Renal pelvis (tissue), 4 donors: Measurements from ENCODE around the gene R3HDM1. TPM values are rescaled to one million over a fixed set of nuclear protein-coding genes. Genes with fewer than 3 reads are reported as not detected.
"Not testable (repeated sequence)": the region's sequence is repeated elsewhere in the genome, so short reads cannot be mapped to it uniquely, and the experiment has no call there.

Source experiments
- DNase-seq: peaks from one replicate; pipeline ENCODE4 v3.0.0-alpha.2; 2013
- polyA plus RNA-seq, 3 donors: library from polyadenylated mRNA; unstranded; fragments of 120-200 nt; gene quantifications; one replicate each; pipeline ENCODE4 v1.2.1, GENCODE V29; 2013; ENCODE audit not compliant: insufficient read length in 3 of 3

Gene R3HDM1
- polyA plus RNA-seq, 3 donors, result 34.2 to 39.6 (median 34.4) TPM

DNA sequence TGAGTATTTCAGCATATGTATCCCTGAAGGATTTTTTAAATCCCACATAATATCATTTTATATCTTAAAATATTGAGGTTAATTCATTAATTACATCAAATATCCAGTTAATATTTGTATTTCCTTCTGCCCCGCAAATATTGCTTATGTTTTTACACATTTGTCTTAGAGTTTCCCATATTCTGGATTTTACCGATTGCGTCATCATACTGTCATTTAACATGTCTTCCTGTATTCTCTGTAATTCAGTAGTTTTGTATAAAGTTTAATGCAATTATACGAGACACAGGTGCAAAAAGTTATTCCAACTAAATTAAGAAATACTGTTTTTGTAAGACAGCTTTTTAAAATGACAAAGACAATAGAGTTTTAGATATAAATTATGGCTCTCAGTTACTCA, 176.9 kb downstream of the R3HDM1 start:
- no peak for DNase-seq

DNA sequence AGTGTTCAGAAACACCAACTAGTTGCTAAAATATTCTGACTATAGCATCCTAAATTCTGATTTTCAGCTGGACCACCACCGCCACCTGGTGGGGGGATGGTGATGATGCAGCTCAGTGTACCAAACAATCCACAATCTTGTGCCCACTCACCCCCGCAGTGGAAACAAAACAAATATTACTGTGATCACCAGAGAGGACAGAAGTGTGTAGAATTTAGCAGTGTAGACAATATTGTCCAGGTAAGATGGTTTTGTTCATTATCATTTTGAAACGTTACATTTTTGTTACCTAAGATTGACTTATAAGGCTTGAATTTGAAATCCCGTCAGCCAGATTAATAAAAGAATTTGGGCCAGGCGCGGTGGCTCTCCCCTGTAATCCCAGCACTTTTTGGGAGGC, 178.7 kb downstream of the R3HDM1 start:
- DNase-seq, result peak; percentile 34

DNA sequence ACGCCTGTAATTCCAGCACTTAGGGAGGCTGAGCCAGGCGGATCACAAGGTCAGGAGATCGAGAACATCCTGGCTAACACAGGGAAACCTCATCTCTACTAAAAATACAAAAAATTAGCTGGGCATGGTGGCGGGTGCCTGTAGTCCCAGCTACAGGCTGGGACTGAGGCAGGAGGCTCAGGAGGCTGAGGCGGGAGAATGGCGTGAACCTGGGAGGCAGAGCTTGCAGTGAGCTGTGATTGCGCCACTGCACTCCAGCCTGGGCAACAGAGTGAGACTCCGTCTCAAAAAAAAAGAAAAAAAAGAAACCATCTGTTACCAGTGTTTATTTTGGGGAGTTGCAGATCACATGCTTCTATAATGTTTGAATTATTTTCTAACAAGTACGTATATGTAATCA, 183.8 kb downstream of the R3HDM1 start:
- not testable (repeated sequence) for DNase-seq

- no peak for DNase-seq
Measured at GRCh38 chr2:135728064-135728743, 196.9 kb downstream of the R3HDM1 start.

DNA sequence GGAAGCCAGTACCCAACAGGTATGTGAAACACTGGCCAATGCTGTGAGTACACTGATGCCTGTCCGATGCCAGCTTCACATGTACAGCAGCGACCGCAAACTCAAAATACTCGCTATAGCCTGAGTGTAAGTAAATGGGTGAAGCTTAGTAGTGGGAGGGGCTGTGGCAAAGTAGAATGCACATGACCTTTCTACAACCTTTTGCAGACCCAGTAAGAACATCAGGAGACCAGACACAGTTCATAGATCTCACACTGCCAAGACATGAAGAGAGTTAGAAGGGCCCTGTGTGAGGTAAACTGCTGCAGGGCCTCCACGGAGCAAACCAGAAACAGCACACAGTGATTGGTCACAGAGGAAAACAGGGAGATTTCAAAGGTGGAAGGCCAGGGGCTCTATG, 201.3 kb downstream of the R3HDM1 start:
- DNase-seq, result no peak

DNA sequence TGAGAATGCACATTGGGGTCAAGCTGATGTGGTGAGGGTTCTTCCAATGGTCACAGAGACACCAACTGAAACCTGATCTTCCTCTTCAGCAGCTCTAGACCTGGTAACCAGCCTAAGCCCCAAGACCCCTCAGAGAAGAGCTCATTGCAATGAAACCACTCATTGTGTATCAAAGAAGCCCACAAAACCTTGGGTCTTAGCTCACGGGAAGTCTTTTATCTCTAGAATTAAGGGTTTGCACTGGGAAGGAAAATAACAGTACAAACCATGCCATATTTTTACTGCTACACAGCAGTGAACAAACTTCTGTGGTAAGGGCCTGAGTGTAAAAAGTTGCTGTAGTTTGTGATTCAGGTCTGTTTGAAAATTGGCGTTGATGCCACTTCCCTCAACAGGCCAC, 201.8 kb downstream of the R3HDM1 start:
- DNase-seq, result no peak

- no peak for DNase-seq
Measured at GRCh38 chr2:135736546-135736945, 205.3 kb downstream of the R3HDM1 start.

- DNase-seq, result no peak
Measured at GRCh38 chr2:135740206-135740605, 208.9 kb downstream of the R3HDM1 start.

GRCh38 chr2:135741043-135741394, 209.7 kb downstream of the R3HDM1 start:
- DNase-seq, result no peak

- DNase-seq, result peak; percentile 98
Measured at GRCh38 chr2:135741395-135742324, 210.4 kb downstream of the R3HDM1 start, which contains the start of gene UBXN4. TSS of gene UBXN4 (plus strand) at chr2:135741855. CDS start at chr2:135741930, 75 bp downstream.

GRCh38 chr2:135742325-135742757, 211.1 kb downstream of the R3HDM1 start:
- peak; percentile 65 for DNase-seq

DNA sequence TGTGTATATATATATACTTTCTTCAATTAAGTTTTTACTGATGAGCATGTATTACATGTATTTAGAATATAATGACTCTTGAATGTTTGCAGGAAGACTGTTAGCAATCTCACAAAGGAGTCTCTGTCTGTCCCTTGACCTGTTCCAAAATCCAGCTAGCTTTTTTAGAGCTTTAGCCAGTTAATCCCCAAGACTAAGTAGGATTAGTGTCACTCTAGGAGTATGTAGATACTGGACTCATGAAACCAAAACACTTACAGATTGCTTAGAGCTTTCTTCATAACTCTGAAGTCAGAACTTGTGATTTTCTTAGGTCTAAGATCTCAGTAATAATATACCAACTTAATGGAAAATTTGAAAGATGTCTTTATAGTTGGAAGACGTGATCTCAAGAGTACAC, 212.6 kb downstream of the R3HDM1 start:
- DNase-seq, result no peak

GRCh38 chr2:135744760-135745314, 213.6 kb downstream of the R3HDM1 start:
- DNase-seq, result no peak

- DNase-seq, result no peak
Measured at GRCh38 chr2:135745545-135745944, 214.3 kb downstream of the R3HDM1 start.

DNA sequence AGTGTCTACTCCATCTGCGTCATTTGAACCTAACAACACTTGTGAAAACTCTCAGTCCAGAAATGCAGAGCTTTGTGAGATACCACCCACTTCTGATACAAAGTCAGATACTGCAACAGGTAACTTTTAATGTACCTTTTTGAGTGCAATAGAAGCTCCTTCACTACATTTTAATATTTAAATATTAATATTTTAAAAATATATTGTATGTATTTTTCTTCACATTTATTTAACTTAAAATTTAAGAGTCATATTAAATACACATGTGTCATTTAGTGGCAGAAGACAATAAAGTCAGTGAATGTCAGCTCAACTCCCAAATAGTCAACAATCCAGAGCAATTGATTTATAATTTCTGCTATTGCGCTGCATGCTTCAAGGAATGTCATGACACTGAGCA, 224.3 kb downstream of the R3HDM1 start:
- DNase-seq, result no peak

DNA sequence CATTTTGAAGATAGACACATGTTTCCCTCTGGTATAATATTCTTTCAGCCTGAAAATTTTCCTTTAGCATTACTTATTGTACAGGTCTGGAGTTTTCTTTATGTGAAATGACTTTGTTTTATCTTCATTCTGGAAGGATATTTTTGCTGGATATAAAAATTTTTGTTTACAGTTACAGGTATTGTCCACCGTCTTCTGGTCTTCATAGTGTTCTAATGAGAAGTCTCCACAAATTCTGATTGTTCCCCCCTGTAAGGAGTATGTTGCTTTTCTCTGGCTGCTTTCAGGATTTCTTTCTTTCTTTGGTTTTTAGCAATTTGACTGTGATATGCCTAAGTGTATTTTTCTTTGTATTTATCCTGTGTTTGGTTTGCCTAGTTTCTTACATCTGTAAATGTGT, 225.4 kb downstream of the R3HDM1 start:
- no peak for DNase-seq

DNA sequence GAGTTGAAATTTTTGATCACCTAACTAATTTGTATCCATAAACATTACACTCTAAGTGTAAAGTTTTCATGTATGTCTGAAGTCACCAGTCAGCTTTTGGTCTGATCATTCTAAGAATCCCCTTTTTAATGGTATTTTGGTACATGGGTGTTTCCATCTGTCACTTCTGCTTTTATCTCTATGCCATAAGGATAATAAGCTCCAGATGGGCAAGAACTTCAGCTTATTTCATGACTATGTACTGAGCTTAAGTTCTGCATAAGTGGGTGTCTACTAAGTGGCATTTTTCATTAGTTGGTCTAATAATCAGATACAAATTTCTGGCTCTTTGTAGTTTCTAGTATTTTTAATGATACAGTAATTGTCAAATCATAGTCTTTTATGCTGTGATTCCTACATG, 230.7 kb downstream of the R3HDM1 start:
- DNase-seq, result no peak

DNA sequence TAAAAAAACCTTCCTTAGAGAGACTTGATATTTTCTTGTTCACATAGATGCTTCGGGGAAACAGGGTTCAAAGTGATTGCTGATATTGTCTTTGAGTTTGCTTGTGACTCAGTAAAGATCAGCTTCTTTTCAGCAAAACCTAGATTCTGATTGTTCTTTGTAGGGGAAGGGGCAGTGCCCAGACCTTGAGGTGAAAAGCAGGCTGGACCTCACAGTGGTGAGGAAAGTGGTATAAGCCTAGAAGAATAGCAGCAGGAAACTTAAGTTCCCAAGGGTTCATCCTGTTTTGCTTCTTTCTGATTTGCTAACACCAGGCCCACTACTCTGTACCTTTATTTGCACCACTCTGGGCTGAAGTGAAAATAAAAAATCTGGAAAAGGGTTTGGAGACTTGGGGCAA, 231.2 kb downstream of the R3HDM1 start:
- DNase-seq, result no peak

- DNase-seq, result no peak
Measured at GRCh38 chr2:135768863-135769262, 237.6 kb downstream of the R3HDM1 start.

DNA sequence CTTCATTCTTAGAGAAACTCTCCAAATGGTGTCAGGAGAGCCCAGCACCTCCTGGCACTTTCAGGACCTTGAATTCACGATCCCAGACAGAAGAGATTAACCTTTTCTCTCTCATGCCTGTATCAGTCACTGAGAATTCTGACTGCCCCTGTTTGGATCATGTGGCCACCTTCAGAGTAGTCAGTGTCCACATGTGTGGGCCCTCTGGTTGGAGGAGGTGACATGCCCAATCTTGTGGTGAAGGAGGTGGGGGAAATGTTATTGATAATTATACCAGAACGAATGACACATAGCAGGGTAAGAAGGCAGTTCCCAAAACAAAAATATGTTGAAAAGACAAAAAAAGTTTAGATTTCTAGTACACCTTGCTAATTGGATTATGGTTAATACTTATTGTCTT, 242.0 kb downstream of the R3HDM1 start:
- DNase-seq, result no peak

- DNase-seq, result no peak
Measured at GRCh38 chr2:135773917-135774316, 242.6 kb downstream of the R3HDM1 start.
